Measurements from ENCODE around the gene HECTD4. TPM values are rescaled to one million over a fixed set of nuclear protein-coding genes. Genes with fewer than 3 reads are reported as not detected.
"Not testable (repeated sequence)": the region's sequence is repeated elsewhere in the genome, so short reads cannot be mapped to it uniquely, and the experiment has no call there.

Gene HECTD4
- total and polyA plus RNA-seq, 2 experiments from 2014 or later: 29.4 to 33.7 TPM

- H3K36me3 ChIP-seq: no peaks in the 10 kb centered on the region
- no peaks in the 10 kb centered on the region for H3K9me3 ChIP-seq (ENCODE audit: low read depth)
- H3K27ac ChIP-seq: peak overlapping the region; percentile 98
- peak; percentile 79 to 88 for DNase-seq (ENCODE audit: low read depth in 1 of 2, low spot score in 1 of 2)
- H3K4me3 ChIP-seq: peak overlapping the region; percentile 53
- no peaks in the 10 kb centered on the region for H3K27me3 ChIP-seq
- no peaks in the 10 kb centered on the region for H3K4me1 ChIP-seq (ENCODE audit: low read depth)
- TF ChIP-seq, protein P1, sequence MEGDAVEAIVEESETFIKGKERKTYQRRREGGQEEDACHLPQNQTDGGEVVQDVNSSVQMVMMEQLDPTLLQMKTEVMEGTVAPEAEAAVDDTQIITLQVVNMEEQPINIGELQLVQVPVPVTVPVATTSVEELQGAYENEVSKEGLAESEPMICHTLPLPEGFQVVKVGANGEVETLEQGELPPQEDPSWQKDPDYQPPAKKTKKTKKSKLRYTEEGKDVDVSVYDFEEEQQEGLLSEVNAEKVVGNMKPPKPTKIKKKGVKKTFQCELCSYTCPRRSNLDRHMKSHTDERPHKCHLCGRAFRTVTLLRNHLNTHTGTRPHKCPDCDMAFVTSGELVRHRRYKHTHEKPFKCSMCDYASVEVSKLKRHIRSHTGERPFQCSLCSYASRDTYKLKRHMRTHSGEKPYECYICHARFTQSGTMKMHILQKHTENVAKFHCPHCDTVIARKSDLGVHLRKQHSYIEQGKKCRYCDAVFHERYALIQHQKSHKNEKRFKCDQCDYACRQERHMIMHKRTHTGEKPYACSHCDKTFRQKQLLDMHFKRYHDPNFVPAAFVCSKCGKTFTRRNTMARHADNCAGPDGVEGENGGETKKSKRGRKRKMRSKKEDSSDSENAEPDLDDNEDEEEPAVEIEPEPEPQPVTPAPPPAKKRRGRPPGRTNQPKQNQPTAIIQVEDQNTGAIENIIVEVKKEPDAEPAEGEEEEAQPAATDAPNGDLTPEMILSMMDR (IDR thresholded peaks at IDR 0.05; ENCODE audit: low read depth, low read length): no peak
These were observed 37.3 kb upstream of the HECTD4 start for GRCh38 chr12:112419297-112420133.

- TF ChIP-seq, protein P1 (IDR thresholded peaks at IDR 0.05; ENCODE audit: low read depth, low read length): peak; percentile 32
- Histone ChIP-seq H3K36me3 (no peaks in the 10 kb centered on the region), H3K27me3 (no peaks in the 10 kb centered on the region), H3K27ac (peak within 1 kb of the TSS; percentile 98), H3K9me3 (ENCODE audit: low read depth) (no peaks in the 10 kb centered on the region), H3K4me3 (peak within 1 kb of the TSS; percentile 53), H3K4me1 (ENCODE audit: low read depth) (no peaks in the 10 kb centered on the region)
- peak; percentile 88 for DNase-seq (ENCODE audit: low read depth in 1 of 2, low spot score in 1 of 2)
These were observed 36.5 kb upstream of the HECTD4 start, which contains the start of gene PTPN11 for GRCh38 chr12:112418608-112419296. TSS of gene PTPN11 (plus strand) at chr12:112418947. CDS start at chr12:112419112, 165 bp downstream.

DNA sequence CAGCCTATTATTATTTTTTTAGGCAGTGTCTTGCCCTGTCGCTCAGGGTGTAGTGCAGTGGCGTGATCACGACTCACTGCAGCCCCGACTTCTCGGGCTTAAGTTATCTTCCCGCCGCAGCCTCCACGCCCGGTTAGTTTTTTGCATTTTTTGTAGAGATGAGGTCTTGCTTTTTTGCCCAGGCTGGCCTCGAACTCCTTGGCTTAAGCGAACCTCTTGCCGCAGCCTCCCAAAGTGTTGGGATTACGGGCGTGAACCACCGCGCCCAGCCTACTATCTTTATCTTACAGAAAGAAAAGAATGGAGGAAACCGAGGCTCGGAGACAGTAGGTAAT lies 36.0 kb upstream of the HECTD4 start:
- no peaks in the 10 kb centered on the region for H3K27me3 ChIP-seq
- peak overlapping the region; percentile 98 for H3K27ac ChIP-seq
- no peak for DNase-seq (ENCODE audit: low read depth in 1 of 2, low spot score in 1 of 2)
- no peaks in the 10 kb centered on the region for H3K36me3 ChIP-seq
- TF ChIP-seq, protein P1 (IDR thresholded peaks at IDR 0.05; ENCODE audit: low read depth, low read length): no peak
- no peaks in the 10 kb centered on the region for H3K4me1 ChIP-seq (ENCODE audit: low read depth)
- H3K4me3 ChIP-seq: peak overlapping the region; percentile 53
- H3K9me3 ChIP-seq (ENCODE audit: low read depth): no peaks in the 10 kb centered on the region

GRCh38 chr12:112415457-112415856 lies 33.2 kb upstream of the HECTD4 start:
- not testable (repeated sequence) for H3K4me1 ChIP-seq (ENCODE audit: low read depth)

GRCh38 chr12:112413855-112414625 lies 31.8 kb upstream of the HECTD4 start:
- Histone ChIP-seq H3K9me3 (ENCODE audit: low read depth) (no peaks in the 10 kb centered on the region), H3K27ac (no peak overlapping the region), H3K4me1 (ENCODE audit: low read depth) (no peaks in the 10 kb centered on the region), H3K27me3 (no peaks in the 10 kb centered on the region), H3K36me3 (no peaks in the 10 kb centered on the region), H3K4me3 (no peak overlapping the region)
- DNase-seq (ENCODE audit: low read depth in 1 of 2, low spot score in 1 of 2): no peak
- TF ChIP-seq, protein P1 (IDR thresholded peaks at IDR 0.05; ENCODE audit: low read depth, low read length): no peak

More at GRCh38 chr12:112415457-112415856, 33.2 kb upstream of the HECTD4 start:
- H3K4me3 ChIP-seq; H3K36me3 ChIP-seq; H3K9me3 ChIP-seq (ENCODE audit: low read depth); H3K27ac ChIP-seq; DNase-seq (ENCODE audit: low read depth in 1 of 2, low spot score in 1 of 2); H3K27me3 ChIP-seq: not testable (repeated sequence)
